Measurements from ENCODE around the gene TTC23L.

DNA sequence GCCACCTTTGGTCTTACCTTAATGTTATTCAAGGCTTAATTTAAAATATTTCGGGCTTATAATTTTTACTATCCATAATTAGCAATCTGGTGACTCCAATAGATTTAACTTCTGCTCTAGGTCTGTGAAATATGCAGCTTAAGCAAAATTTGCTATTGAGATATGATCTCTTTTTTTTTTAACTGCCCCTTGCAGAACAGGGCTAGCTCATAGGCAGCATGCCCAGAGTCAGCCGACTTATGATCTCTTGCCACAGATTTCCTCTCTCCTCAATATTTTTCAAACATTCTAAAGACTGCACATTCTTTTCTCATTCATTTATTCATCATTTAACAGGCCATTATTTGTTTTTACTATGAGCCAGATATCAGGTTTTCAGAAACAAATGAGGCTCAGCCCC lies 4.5 kb downstream of the TTC23L start:
- no peak for TF ChIP-seq POU2F2 (IDR thresholded peaks at IDR 0.05; ENCODE audit: low read depth, low read length)
- TF ChIP-seq POLR2A (IDR thresholded peaks at IDR 0.05; ENCODE audit: low read depth, low read length) = no peak
- TF ChIP-seq PAX5 (IDR thresholded peaks at IDR 0.05; ENCODE audit: insufficient read depth, low read length, severe bottlenecking) = no peak
- TF ChIP-seq TAF1 (IDR thresholded peaks at IDR 0.05; ENCODE audit: low read depth, low read length) = no peak
